ENCODE results near the gene HELZ2.

- TF ChIP-seq CTCF (IDR thresholded peaks at IDR 0.05; ENCODE audit: insufficient read depth, low read depth, low read length) (no peak), EZH2 (IDR thresholded peaks at IDR 0.05; ENCODE audit: insufficient read depth, low read length) (no peak)
Measured at GRCh38 chr20:63563225-63563935, 10.7 kb downstream of the HELZ2 start.
